Naive thymus-derived CD4-positive, alpha-beta T cell (primary cell): ENCODE measurements around the gene SRSF3. TPM values are rescaled to one million over a fixed set of nuclear protein-coding genes. Genes with fewer than 3 reads are reported as not detected.

Source experiments
- ATAC-seq: fragments of 150-1000 bp; cut with Tn5 transposase; 2 replicates; pipeline ENCODE4 v1.10.0; 2021; ENCODE audit warnings: mild to moderate bottlenecking, moderate library complexity
- CTCF ChIA-PET: fragments of 350-600 bp; sonication (Branson Sonifier 250); formaldehyde crosslinking; loops from one replicate; lab custom pipeline; 2021; ENCODE audit warnings: antibody characterized with exemption; lab: Charles Lee
- POLR2A ChIA-PET: fragments of 350-600 bp; sonication (Branson Sonifier 250); formaldehyde crosslinking; loops from one replicate; lab custom pipeline; 2021; ENCODE audit warnings: antibody characterized with exemption, inconsistent platforms; lab: Charles Lee
- DNase-seq, 9 donors: peaks; one replicate each; pipeline versions ENCODE4 v3.0.0 to v3.0.0-alpha.2; 2020 to 2022; ENCODE audit warnings: mixed read lengths in 1 of 9
- H3K27ac ChIP-seq: one replicate; pipeline ENCODE4 v1.7.0; 2013; ENCODE audit warnings: mild to moderate bottlenecking, low read depth, low read length, moderate library complexity
- H3K27me3 ChIP-seq, 2 donors: one replicate each; pipeline ENCODE4 v1.7.0; 2013; ENCODE audit warnings: low read length in 2 of 2, mild to moderate bottlenecking in 2 of 2, moderate library complexity in 2 of 2; ENCODE audit not compliant: control insufficient read depth in 2 of 2, insufficient read depth in 2 of 2
- H3K36me3 ChIP-seq, 3 experiments: 1 replicate in 2 of 3; 2 replicates in 1 of 3; pipeline ENCODE4 v1.7.0; 2013; ENCODE audit warnings: low read length in 3 of 3, mild to moderate bottlenecking in 3 of 3, moderate library complexity in 1 of 3; ENCODE audit not compliant: insufficient read depth in 3 of 3, control insufficient read depth in 2 of 3
- H3K4me1 ChIP-seq, 2 donors: one replicate each; pipeline ENCODE4 v1.7.0; 2013; ENCODE audit warnings: low read length in 2 of 2, mild to moderate bottlenecking in 2 of 2, moderate library complexity in 1 of 2; ENCODE audit not compliant: control insufficient read depth in 2 of 2, insufficient read depth in 2 of 2
- H3K4me3 ChIP-seq: 2 replicates; pipeline ENCODE4 v1.7.0; 2013; ENCODE audit warnings: mild to moderate bottlenecking, low read length
- H3K9me3 ChIP-seq, 3 experiments: 1 replicate in 2 of 3; 2 replicates in 1 of 3; pipeline ENCODE4 v1.7.0; 2013; ENCODE audit warnings: low read length in 3 of 3; ENCODE audit not compliant: control insufficient read depth in 2 of 3
- H3K27ac Mint-ChIP-seq, 9 donors: one replicate each; pipeline ENCODE4 v1.8.0; 2020 to 2022; ENCODE audit warnings: mixed read lengths in 9 of 9, mild to moderate bottlenecking in 8 of 9, moderate library complexity in 5 of 9, inconsistent platforms in 2 of 9
- H3K27me3 Mint-ChIP-seq, 5 donors: one replicate each; pipeline ENCODE4 v1.8.0; 2021 to 2022; ENCODE audit warnings: mixed read lengths in 5 of 5, mild to moderate bottlenecking in 1 of 5
- H3K36me3 Mint-ChIP-seq, 5 donors: one replicate each; pipeline ENCODE4 v1.8.0; 2020 to 2022; ENCODE audit warnings: mixed read lengths in 5 of 5, mild to moderate bottlenecking in 3 of 5, inconsistent platforms in 1 of 5
- H3K4me1 Mint-ChIP-seq, 7 donors: one replicate each; pipeline ENCODE4 v1.8.0; 2020 to 2022; ENCODE audit warnings: mixed read lengths in 7 of 7, mild to moderate bottlenecking in 3 of 7, inconsistent platforms in 1 of 7
- H3K4me3 Mint-ChIP-seq, 10 donors: one replicate each; pipeline ENCODE4 v1.8.0; 2020 to 2022; ENCODE audit warnings: mild to moderate bottlenecking in 10 of 10, mixed read lengths in 10 of 10, moderate library complexity in 6 of 10, inconsistent platforms in 2 of 10
- H3K9me3 Mint-ChIP-seq, 11 donors: one replicate each; pipeline ENCODE4 v1.8.0; 2020 to 2022; ENCODE audit warnings: mixed read lengths in 11 of 11, mild to moderate bottlenecking in 4 of 11, inconsistent platforms in 1 of 11, moderate library complexity in 1 of 11
- intact Hi-C, 2 donors: fragments of 100-400 bp; cut with micrococcal nuclease; formaldehyde crosslinking; loops; one replicate each; pipeline ENCODE4 v1.15.1; 2023
- polyA plus RNA-seq, 2 donors: library from polyadenylated mRNA; unstranded; fragments of 300-500 nt; fragmentation: Illumina TruSeq; gene quantifications; one replicate each; pipeline ENCODE4 v1.2.3, GENCODE V29; 2021
- total RNA-seq, 6 experiments: library from RNA in 5 of 6; stranded (reverse) in 5 of 6; gene quantifications; 1 replicate in 5 of 6; 2 replicates in 1 of 6; pipeline ENCODE4 v1.2.3 and lab custom pipeline; 2021 to 2026

The SRSF3 gene
- total RNA-seq (100 to 1,000 TPM; 317 to 510 (median 426) TPM), polyA plus RNA-seq (100 to 1,000 TPM; 359 to 403 TPM), total RNA-seq (lab: John Stamatoyannopoulos, UW) (827 reads per million, percentile 99 among the genes with 10 or more reads in this experiment)

DNA sequence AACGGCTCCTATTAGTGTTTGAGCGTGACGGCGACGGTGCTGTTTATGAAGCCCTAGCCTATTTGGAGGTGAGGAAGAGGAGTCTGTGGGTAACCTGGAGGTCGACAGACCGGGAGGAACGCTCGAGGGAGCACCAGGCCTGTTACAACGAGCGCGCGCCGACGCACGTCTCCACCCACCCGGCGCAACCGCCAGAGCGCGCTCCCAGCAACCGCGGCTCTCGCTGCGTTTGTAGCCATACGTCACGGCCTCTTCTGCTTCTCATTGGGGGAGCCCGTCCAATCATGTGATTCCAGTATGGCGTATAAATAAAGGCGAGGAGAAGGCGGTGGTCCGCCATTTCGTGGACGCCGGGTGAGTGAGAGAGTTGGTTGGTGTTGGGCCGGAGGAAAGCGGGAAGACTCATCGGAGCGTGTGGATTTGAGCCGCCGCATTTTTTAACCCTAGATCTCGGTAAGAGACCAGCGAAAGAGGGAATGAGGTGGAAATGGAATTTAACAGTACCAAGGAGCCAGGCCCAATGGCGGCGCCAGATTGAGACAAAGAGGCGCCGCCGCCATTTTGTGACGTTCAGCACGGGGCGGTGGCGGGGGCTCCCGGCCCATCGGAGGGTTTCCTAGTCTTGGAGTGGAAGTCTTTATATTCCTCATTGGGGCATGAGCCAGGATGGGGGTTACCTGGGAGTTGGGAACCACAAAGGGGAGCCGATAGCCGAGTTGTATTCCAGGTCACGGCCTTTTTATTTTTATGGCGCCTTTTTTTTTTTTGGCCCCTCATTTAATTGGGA lies at the start of gene SRSF3:
SRSF3 (plus strand) TSS at position 334 of the 787 bp plus-strand sequence. CDS start 2,401 bp downstream, outside the sequence.
- ChIA-PET POLR2A (interaction anchor here (0.7 to 12.0 kb wide), 23 partner anchors 9 to 463 kb away, joined by 3 to 288 read pairs (median 6); partner anchors contain the start of genes KCTD20 and STK38), CTCF (interaction anchor here (0.7 to 1.2 kb wide), 2 partner anchors 49 to 74 kb away, joined by 3 read pairs; no protein-coding TSS in a partner anchor)
- H3K27me3 ChIP-seq = no peaks in the 10 kb centered on the region
- peaks cover 20 to 39% (median 24%) of the 10 kb centered on the region in 3 experiments for H3K36me3 ChIP-seq
- H3K27ac ChIP-seq = peak within 1 kb of the TSS; percentile 98
- ATAC-seq = peak; percentile 95
- intact Hi-C loops = loop anchor here (1.0 to 10.0 kb wide), 11 partner anchors 8 to 575 kb away; partner anchors contain the start of genes KCTD20 (in 2 of the 2), PXT1 (in 2 of the 2), STK38 (in 2 of the 2) and MAPK14 (in 1 of the 2)
- Mint-ChIP-seq H3K9me3 (peaks cover 0 to 18% (median 0%) of the 10 kb centered on the region in 11 donors), H3K27me3 (peaks cover 0 to 3% (median 0%) of the 10 kb centered on the region in 5 donors), H3K36me3 (peaks cover 19 to 44% (median 40%) of the 10 kb centered on the region in 5 donors), H3K4me1 (peaks cover 23 to 50% (median 39%) of the 10 kb centered on the region in 7 donors), H3K27ac (peak within 1 kb of the TSS; percentile 97 to 100 (median 99)), H3K4me3 (peak within 1 kb of the TSS; percentile 90 to 99 (median 97))
- peak within 1 kb of the TSS; percentile 85 for H3K4me3 ChIP-seq
- peaks cover 23 to 34% of the 10 kb centered on the region in 2 donors for H3K4me1 ChIP-seq
- peak; percentile 87 to 99 (median 97) for DNase-seq
- H3K9me3 ChIP-seq = no peaks in the 10 kb centered on the region

DNA sequence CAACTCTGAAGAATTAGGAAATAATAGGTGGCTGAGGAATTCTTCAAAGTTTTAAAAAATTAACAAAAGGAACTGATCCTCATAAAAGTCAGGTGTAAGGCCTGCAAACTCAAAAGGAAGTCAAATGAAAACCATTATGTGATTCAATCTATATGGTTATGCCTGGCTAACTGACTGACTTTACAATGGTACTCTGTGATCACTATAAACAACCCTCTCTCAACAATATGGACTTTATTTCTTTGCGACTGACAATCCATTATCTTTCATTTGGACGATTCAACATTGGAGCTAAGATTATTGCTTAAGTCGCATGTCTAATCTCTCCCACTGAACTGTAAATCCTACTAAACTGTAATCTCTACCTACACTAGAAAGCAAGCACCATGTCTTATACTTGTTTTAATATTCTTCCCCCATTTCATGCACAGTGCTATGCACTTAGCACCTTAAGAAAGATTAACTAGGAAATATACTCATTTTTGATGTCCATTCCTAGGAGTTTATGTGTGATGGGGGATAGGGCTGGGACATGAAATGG lies 48.3 kb upstream of the SRSF3 start:
- POLR2A ChIA-PET = interaction anchor here (0.5 to 8.4 kb wide), 23 partner anchors 9 to 624 kb away, joined by 3 to 288 read pairs (median 4); partner anchors contain the start of genes KCTD20, PIM1, PXT1 and SRSF3
- intact Hi-C loops = loop anchor here (2.0 to 5.0 kb wide), 8 partner anchors 15 to 136 kb away; partner anchors contain the start of genes CDKN1A (in 1 of the 2), KCTD20 (in 1 of the 2) and PXT1 (in 1 of the 2)
- Mint-ChIP-seq H3K9me3 (peaks cover 0 to 5% (median 0%) of the 10 kb centered on the region in 11 donors), H3K27ac (peak overlapping the region; percentile 89 to 99 (median 98)), H3K36me3 (peaks cover 4 to 26% (median 24%) of the 10 kb centered on the region in 5 donors), H3K4me3 (peak overlapping the region; percentile 96 to 99 (median 98)), H3K27me3 (no peaks in the 10 kb centered on the region), H3K4me1 (peaks cover 25 to 71% (median 54%) of the 10 kb centered on the region in 7 donors)
- H3K36me3 ChIP-seq = peaks cover 0 to 13% (median 10%) of the 10 kb centered on the region in 3 experiments
- ATAC-seq = no peak
- CTCF ChIA-PET = interaction anchor here (0.9 to 1.4 kb wide), 2 partner anchors 34 to 49 kb away, joined by 3 to 4 read pairs; partner anchors contain the start of gene SRSF3
- H3K4me3 ChIP-seq = peak overlapping the region; percentile 98
- peaks cover 40 to 50% of the 10 kb centered on the region in 2 donors for H3K4me1 ChIP-seq
- DNase-seq = no peak
- H3K27ac ChIP-seq = peak overlapping the region; percentile 95
- H3K27me3 ChIP-seq = no peaks in the 10 kb centered on the region
- no peaks in the 10 kb centered on the region for H3K9me3 ChIP-seq

DNA sequence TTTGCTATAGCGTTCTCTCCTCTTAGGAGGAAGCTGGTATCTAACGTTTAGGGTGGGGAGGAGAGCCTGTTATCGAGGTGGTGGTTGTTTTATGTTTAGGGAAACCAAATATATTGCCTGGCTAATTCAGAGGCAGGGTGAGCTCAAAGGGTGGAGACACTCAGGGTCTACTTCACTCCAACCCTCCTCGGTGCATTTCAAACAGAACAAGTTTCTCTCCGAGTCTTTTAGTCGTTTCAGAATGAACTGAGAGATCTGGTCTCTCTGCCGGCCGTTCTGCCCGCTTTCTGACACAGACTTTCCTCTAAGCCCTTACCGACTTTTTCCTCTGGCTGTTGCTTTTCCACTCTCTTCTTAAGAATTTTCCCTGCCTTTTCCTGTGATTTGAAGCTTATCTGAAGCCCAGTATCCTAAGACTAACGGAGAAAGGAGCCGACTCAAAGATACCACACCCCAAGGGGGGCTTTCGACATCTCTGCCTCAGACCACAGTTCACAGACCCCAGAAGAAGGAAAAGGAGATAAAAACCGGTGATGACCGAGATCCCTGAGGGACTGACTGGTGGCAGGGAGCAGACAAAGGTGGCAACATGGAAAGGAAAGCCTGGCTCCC lies 47.7 kb upstream of the SRSF3 start:
- peaks cover 0 to 12% (median 5%) of the 10 kb centered on the region in 3 experiments for H3K36me3 ChIP-seq
- Mint-ChIP-seq H3K4me1 (peaks cover 20 to 66% (median 48%) of the 10 kb centered on the region in 7 donors), H3K4me3 (peak overlapping the region; percentile 96 to 99 (median 98)), H3K36me3 (peaks cover 4 to 23% (median 18%) of the 10 kb centered on the region in 5 donors), H3K9me3 (peaks cover 0 to 5% (median 0%) of the 10 kb centered on the region in 11 donors), H3K27ac (peak overlapping the region; percentile 89 to 99 (median 98)), H3K27me3 (no peaks in the 10 kb centered on the region)
- peak; percentile 8 for ATAC-seq
- CTCF ChIA-PET = interaction anchor here (1.4 kb wide), 1 partner anchor 33 kb away, joined by 4 read pairs; no protein-coding TSS in a partner anchor
- H3K4me3 ChIP-seq = peak overlapping the region; percentile 98
- POLR2A ChIA-PET = interaction anchor here (0.6 to 8.4 kb wide), 20 partner anchors 9 to 624 kb away, joined by 3 to 288 read pairs (median 4); partner anchors contain the start of genes KCTD20, PIM1, PXT1 and SRSF3
- intact Hi-C loops = loop anchor here (2.0 to 5.0 kb wide), 8 partner anchors 14 to 136 kb away; partner anchors contain the start of genes CDKN1A (in 1 of the 2), KCTD20 (in 1 of the 2) and PXT1 (in 1 of the 2)
- H3K27ac ChIP-seq = peak overlapping the region; percentile 95
- peaks cover 35 to 45% of the 10 kb centered on the region in 2 donors for H3K4me1 ChIP-seq
- no peaks in the 10 kb centered on the region for H3K9me3 ChIP-seq
- no peaks in the 10 kb centered on the region for H3K27me3 ChIP-seq
- peak in 8 of 9 donors; percentile 23 to 59 (median 38) for DNase-seq

DNA sequence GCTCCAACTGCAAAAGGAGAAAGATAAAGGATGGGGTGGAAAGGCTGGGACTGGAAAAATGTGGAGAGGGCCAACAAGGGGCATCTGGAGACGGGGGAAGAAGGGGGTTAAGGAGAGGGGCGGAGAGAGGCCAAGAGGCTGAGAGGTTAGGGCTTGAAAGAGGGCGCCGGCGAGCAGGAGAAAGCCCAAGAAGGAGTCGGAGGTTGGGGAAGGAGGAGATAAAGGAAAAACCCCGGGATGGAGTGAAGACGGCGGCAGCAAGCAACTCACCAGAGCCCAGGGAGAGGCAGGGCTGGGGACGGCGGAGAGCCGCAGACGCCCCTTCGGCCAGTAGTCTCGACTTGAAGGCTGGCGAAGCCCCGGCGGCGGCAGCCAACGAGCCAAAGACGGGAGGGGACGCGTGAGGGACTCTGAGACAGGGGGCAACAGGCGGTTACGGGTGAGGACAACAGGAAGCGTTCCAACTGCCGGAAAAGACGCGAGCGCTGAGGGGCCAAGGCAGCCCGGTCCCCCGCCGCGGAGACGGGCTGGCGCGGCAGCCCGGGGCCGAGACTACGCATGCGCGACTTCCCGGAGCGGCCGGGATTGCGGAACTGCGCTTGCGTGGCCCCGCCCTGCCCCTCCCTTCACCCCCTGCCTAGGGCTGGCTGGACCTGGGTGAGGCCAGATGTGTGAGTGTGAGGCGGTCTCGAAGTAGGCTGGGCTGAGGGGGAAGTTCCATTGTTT lies 47.1 kb upstream of the SRSF3 start, which contains the start of gene STK38:
STK38 (minus strand) TSS at position 560 of the 726 bp plus-strand sequence. CDS start 7,277 bp downstream, outside the sequence.
- H3K27ac Mint-ChIP-seq = peak within 1 kb of the TSS; percentile 89 to 99 (median 98)
- H3K27me3 Mint-ChIP-seq = no peaks in the 10 kb centered on the region
- Histone ChIP-seq H3K4me3 (peak within 1 kb of the TSS; percentile 98), H3K27ac (peak within 1 kb of the TSS; percentile 95), H3K4me1 (peaks cover 29 to 38% of the 10 kb centered on the region in 2 donors), H3K36me3 (peaks cover 0 to 8% (median 0%) of the 10 kb centered on the region in 3 experiments), H3K9me3 (no peaks in the 10 kb centered on the region), H3K27me3 (no peaks in the 10 kb centered on the region)
- H3K9me3 Mint-ChIP-seq = peaks cover 0 to 5% (median 0%) of the 10 kb centered on the region in 11 donors
- ChIA-PET POLR2A (interaction anchor here (0.6 to 8.4 kb wide), 22 partner anchors 8 to 1489 kb away, joined by 3 to 288 read pairs (median 4); partner anchors contain the start of genes KCTD20, PIM1, PXT1 and SRSF3), CTCF (interaction anchor here (1.0 to 1.4 kb wide), 2 partner anchors 33 kb away, joined by 4 to 7 read pairs; no protein-coding TSS in a partner anchor)
- H3K4me3 Mint-ChIP-seq = peak within 1 kb of the TSS; percentile 96 to 99 (median 98)
- intact Hi-C loops = loop anchor here (1.0 to 5.0 kb wide), 12 partner anchors 14 to 135 kb away; partner anchors contain the start of genes SRSF3 (in 2 of the 2), CDKN1A (in 1 of the 2), KCTD20 (in 1 of the 2) and PXT1 (in 1 of the 2)
- H3K36me3 Mint-ChIP-seq = peaks cover 4 to 20% (median 12%) of the 10 kb centered on the region in 5 donors
- ATAC-seq = peak; percentile 90
- DNase-seq = peak; percentile 79 to 93 (median 88)
- peaks cover 15 to 59% (median 42%) of the 10 kb centered on the region in 7 donors for H3K4me1 Mint-ChIP-seq
